ENCODE data around the gene PKD1L1.
"Not testable (repeated sequence)": the region's sequence is repeated elsewhere in the genome, so short reads cannot be mapped to it uniquely, and the experiment has no call there.

PKD1L1 gene

DNA sequence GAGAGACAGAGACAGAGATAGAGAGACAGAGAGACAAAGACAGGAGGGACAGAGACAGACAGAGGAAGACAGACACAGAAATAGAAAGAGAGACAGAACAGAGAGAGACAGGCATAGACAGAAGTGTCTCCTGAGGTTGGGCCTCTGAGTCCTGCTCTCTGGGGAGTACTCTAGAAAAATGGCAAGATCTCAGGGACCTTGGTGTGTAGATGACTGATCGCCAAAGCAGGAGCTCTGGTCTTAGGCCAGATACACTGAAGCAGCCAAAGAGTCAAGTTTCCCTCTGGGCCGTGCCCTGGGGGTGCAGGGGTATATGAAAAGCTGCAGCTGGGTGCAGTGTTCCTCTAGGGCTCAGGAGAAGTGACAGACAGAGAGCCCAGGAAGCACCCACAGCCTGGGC, 189.7 kb downstream of the PKD1L1 start:
- no peak for DNase-seq

DNA sequence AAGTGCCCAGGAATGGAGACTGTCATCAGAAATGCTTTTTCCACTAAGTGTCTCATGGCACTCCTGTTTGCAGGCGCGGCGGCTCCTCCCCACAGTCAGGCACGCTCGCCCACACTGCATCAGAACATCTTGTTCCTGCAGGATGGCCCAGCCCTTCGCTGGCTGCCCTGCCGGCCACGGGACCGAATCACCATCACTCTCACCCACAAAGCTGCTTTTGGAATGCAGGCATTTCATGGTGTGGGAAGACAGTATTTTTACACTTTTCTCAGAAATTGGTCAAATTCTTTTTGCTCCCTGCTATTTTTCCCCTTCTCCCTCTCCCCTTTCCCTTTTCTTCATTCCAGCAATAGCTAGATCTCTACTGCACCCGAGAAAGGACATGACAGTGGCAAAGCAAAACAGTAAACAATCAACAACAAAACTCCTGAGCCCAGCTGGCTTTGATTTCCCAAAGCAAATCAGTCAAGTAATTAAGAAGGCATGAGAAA, 190.3 kb downstream of the PKD1L1 start:
- no peak for DNase-seq

DNA sequence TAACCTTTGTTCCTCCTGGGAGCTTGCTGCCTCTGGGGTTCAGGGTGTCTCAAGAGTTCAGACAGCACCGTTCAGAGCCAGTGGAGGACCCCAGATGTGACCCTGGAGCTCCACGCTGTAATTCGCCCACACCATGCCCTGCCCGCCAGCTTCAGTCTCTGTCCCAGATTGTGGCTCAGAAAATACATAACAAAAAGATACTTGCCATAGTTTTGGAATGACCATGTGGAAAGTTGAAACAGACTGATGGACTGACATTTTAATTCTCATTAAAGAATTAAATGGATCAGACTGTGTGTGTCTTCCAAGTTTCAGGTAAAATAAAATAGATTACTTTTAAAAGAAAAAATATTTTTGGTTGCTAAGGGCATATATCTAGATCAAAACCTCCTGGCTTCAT, 191.6 kb downstream of the PKD1L1 start:
- DNase-seq = no peak

DNA sequence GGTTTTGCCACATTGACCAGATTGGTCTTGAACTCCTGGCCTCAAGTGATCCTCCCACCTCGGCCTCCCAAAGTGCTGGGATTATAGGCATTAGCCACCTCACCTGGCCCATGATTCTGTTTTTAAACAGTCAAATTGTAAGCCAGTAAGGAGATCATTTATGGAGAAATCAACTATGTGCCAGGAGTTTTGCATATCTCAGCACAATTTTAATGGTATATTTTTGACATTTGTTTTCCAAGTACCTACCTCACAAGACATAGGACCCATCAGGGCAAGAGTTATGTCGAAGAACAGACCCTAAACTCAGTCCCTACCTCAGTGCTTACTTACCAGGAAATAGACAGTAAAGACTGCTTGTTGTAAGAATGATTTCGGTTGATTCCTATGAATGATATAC, 193.0 kb downstream of the PKD1L1 start:
- DNase-seq = no peak

DNA sequence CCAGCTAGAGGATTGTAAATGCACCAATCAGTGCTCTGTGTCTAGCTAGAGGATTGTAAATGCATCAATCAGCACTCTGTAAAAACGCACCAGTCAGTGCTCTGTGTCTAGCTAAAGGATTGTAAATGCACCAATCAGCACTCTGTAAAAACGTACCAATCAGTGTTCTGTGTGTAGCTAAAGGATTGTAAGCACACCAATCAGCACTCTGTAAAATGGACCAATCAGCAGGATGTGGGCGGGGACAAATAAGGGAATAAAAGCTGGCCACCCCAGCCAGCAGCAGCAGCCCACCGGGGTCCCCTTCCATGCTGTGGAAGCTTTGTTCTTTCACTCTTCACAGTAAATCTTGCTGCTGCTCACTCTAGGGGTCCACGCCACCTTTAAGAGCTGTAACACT, 196.5 kb downstream of the PKD1L1 start:
- not testable (repeated sequence) for DNase-seq

DNA sequence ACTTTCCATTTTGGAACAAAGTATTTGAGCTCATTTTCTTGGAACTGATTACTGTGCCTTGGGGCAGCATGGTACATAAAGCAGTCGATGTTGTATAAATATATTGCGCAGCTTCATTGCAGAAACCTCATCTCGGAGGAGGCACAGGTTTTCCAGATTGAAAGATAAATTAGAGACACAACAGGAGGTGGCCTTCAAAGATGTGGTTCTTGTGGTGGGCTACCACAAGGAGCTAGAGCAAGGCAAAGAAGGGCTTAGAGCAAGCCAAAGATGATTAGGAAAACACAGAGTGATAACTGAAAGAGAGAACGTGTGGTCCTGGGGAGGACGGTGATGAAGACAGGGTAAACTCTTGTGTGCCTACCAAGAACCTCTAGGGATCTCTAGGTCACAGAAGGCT, 197.2 kb downstream of the PKD1L1 start:
- no peak for DNase-seq

DNA sequence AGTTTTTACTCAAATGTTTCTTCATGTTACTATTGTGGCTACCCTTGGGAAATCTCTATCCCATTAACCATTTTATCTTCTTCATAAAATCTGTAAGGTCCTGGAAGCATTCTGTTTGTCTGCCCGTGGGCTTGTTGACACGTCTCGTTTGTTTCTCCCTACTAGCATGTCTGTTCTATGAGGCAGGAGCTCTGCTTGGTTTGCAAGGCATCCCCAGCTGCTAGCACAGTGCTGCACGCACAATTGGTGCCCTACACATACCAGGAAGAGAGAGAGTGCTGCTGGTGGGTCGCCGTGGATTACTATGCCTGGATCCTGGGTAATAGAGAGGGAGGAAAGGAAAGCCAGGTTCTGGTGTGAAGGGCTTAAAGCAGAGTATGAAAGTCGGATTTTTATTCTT, 200.2 kb downstream of the PKD1L1 start:
- DNase-seq = no peak

DNA sequence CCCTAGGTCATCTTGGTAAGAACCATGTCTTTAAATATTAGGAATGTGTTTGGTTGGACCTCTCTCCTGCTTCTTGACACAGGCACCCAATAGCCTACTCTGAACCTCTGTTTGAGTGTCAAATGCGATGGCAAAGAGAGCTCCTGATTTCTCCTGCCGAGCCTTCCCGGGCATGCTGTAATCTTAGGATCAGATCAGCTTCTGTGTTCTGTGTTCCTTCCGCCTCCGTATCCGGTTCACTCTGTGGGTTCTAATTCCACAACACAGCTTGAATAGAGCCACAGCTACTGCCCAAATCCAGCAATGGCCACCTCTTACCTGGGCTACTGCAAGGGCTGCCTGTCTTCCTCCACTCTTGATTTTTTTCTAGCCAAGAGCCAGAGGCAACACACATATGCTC, 201.1 kb downstream of the PKD1L1 start:
- DNase-seq = no peak

DNA sequence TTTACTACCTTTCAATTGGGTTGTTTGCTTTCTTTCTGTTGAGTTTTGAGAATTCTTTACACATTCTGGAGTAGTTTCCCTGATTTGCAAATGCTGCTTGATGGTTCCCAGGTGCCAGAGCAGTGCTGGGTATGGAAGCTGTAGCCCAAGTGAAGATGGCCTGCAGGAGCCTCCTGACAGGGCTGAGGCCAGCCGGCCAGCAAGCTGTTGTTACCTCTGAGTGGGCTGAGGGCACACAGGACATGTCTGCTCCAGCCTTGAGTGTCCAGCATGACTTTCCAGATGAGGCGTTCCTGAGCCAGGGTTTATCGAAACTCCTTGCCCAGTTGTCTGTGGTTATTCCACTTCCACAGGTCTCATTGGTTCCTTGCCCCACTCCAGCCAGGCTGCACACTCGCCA, 201.8 kb downstream of the PKD1L1 start:
- DNase-seq = no peak

DNA sequence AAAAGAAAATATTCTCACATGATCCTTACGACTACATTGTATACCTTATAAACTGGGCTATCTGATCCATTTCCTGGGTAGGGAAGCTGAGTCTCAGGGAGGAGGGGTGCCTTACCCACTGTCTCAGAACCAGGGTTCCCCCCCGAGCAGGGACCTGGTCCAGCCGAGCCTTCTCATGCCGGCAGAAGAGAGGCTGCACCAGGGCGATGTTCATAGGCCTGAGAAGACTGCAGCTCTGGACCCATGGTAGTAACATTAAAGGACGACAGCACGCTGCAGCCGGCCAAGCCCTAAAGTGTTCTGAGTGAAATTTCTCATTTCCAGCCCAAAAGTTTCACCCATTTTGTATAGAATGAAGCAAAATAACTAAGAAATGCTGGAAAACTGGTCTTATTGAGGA, 203.4 kb downstream of the PKD1L1 start:
- DNase-seq = no peak

DNA sequence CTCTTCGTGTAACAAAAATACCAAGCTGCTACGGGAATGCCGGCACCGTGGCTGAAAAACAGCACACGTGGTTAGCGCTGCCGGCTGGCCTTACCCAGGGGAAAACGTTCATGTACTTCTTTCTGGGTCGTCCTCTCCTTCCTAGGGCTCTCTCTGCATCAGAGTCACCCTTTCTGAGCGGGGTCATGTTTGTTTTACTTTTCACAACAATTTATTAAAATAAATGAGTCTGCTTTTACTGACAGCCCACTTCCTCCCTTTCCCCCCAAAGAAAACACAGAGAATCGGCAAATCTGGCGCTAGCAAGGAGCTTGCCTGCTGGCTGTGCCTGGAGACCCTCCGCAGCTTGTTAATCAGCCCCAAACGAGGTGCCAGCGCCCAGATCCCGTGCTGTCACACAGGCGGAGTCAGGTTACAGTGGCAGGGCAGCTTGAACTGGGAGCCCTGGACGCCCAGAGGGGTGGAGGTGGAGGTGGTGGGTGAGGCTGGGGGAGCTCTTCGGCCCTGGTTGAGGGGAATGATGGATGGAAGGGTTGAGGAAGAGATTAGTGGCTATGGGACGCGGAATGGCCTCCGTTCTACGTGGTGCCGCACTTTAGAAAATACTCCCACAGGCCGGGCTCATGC, 204.2 kb downstream of the PKD1L1 start:
- DNase-seq = no peak

DNA sequence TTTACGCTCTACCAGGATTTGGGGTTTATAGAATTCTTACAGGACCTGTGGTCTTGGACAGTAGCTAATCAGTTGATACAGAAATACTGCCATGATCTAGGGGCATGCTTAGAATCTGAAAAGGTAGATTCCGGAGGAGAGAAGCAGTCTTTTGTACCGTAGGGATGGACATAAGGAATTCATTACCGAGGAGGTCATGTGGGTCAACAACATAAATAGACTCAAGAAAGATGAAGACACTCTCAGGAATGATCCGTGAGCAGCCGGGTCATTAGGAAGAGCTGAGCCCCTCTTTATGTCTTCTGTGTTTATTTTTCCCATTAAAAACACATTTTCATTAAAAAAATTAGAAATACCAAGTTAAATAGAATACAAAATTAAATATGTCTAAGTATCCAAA, 206.3 kb downstream of the PKD1L1 start:
- no peak for DNase-seq

DNA sequence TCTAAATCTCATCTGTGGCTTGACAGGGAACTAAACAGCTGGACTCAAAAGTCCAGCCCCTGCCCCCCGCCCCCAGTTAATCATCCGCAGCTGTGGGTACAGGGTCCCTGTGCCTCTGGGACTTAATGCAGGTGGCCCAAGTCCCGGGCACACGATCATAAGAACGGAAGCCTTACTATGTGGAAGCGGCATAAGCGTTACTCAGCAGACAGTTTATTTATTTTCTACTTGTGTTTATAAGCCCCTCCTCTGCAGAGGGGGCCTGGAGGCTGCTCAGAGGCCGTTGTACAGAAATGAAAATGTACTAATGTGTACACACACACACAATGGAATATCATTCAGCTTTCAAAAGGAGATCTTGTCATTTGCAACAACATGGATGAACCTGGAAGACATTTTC, 208.4 kb downstream of the PKD1L1 start:
- DNase-seq = no peak

DNA sequence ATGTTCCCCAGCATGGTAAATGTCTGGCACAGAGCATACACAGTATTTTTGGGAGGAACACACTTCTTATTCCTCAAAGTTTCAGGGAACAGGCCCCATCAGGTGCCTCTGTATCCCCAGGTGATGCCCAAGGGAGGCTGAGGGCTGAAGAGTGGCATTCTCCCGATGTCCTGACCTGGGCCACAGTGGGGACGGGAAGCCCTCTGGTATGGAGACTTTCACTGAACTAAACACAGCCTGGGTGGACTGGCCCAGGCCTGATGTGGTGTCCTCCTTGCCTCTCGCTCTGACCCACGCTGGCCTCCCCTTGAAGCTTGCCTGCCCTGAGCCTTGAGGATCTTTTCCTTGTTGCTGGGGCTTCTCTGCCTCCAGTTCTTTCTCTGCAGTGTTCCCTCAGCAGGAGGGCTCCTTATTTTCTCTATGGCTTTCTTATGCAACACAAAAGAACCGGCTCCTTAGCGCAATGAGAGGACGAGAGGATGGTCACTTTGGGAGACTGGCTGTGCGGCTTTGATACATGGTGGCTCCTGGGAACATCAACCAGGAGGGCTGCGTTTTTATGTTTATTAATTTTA, 208.9 kb downstream of the PKD1L1 start:
- no peak for DNase-seq

DNA sequence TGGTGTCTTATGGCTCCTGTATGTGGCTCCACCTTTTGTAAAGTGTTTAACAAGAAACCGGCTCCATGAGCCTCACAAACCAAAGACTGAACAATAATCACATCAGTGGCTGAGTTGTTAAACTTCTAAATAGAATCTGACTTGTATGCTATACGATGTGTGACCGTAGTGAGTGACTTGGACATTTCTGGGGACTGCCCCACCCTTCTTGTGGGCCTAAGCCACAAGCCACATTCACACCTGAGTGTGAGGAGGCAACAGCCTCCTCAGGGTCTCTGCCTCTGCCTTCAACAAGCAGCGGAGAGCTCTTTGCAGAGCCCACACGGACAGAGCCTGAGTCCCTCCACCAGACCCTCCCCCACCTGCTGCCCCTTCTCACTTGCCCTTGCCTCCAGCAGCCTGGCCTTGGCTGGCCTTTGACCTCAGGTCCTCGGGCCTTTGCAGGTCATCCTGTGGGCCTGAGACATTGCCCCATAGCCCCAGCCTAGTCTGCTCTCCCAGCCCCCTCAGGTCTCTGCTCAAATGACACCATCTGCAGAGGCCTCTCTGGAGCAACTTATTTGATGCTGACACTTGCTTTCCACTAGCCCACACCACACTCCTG, 209.6 kb downstream of the PKD1L1 start:
- no peak for DNase-seq

DNA sequence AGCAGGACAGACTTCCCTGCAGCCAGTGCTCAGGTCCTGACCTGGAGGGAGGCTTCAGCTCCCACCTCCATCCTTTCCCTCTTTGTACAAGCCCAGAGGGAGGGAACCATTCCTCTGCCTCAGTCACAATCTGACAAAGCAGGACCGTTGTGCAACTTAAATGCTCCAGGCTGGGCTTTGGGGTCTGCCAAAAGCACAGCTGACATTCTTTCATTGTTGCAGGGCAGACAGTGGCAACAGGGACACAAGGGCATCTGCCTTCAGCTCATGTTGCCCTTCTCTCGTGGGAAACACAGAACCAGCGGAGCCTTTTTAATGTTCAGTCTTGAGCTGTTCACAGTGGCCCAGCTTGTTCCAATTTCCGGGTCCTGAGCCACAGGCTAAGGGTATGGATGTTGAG, 210.7 kb downstream of the PKD1L1 start:
- DNase-seq = no peak

DNA sequence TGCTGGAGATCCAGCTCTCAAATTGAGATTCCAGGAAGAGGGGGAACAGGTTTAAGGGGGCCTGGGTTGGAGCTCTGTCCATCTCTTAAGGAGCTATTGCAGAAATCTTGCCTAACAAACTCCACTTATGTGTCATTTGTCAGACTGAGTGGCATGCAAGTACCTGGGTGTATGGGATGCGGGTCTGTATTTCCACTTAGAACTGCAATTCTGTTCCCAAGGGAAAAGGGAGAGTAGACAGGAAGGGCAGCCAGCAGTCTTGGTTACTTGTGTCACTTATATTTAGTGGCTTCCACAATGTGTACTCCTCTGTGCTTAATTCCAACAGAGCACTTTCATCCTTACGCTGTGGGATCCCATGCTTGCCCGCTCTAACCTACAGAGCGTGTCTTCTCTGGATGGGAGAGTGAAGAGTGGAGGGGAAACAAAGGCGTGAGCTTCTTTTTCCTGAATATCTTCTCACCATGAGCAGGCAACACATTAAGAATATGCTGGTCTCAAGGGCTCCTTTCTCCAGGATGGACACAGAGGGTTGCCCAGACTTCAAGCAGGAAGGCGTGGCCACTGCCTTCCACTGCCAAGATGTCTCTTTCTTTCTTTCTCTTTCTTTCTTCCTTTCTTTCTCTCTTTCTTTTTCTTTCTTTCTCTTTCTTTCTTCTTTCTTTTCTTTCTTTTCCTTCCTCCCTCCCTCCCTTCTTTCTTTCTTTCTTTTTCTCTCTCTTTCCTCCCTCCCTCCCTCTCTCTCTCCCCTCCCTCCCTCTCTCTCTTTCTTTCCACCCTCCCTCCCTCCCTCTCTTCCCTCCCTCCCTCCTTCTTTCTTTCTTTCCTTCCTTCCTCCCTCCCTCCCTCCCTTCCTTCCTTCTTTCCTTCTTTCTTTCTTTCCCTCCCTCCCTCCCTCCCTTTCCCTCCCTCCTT, 212.6 kb downstream of the PKD1L1 start:
- DNase-seq = no peak

DNA sequence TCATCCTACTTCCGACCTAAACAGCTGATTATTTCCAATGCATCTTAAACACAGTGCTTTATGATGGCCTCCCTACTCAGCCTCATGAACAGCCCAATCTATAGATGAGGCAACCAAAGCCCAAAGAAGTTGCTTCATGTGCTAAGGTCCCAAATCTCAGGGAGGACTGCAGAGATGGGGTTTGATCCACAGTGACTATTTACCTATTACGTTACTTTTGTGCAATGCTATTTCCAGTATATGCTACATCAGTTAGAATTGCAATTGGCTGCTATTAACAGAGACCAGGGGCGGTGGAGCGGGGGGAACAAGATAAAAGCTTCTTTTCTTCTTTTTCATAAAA, 213.3 kb downstream of the PKD1L1 start:
- no peak for DNase-seq

DNA sequence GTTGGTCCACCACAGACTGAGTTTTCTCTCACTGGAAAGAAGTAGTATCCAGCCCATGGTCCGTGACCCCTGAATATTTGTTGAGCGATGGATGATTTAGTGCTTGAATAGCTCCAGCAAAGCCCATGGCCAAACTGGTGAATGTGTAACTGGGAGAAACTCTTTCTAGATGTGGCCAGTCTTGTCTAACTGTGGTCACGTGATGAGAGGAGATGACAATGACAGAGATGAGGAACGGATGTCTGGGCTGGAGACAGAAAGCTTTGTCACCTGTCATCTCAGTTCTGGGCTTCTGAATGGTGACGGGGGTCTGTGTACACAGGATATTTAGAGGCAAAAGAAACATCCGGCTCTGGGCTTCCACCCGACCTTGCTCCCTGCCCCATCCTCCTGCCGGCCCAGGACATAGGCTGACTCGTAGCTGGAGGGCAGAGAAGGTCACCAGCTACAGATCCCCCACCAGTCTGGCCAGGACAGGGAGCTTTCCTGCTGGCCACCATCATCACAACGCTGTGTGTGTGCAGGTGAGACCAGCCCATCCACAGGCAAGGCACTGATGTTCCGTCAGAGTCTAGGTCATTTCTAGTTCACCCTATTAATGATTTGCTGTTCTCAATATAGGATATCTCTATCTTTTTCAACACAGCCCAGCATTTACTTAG, 213.8 kb downstream of the PKD1L1 start:
- no peak for DNase-seq

DNA sequence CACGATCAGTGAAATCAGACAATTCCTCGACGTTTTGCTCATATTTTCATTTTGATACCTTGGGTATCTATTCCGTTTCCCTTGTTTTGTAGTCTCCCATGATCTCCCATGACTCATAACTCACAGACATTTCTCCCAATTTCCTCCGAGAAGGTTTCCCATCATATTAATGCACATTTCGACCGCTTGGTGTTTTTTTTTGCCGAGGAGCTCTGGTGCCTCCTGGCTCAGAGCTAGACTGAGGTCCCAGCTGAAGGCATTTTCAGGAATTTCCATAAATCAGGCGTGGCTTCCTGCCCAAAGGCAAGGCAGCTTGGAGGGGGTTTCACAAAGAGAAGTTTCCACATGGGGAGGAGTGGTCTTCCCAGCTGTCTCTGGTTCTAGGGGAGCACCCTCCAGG, 218.1 kb downstream of the PKD1L1 start:
- no peak for DNase-seq

DNA sequence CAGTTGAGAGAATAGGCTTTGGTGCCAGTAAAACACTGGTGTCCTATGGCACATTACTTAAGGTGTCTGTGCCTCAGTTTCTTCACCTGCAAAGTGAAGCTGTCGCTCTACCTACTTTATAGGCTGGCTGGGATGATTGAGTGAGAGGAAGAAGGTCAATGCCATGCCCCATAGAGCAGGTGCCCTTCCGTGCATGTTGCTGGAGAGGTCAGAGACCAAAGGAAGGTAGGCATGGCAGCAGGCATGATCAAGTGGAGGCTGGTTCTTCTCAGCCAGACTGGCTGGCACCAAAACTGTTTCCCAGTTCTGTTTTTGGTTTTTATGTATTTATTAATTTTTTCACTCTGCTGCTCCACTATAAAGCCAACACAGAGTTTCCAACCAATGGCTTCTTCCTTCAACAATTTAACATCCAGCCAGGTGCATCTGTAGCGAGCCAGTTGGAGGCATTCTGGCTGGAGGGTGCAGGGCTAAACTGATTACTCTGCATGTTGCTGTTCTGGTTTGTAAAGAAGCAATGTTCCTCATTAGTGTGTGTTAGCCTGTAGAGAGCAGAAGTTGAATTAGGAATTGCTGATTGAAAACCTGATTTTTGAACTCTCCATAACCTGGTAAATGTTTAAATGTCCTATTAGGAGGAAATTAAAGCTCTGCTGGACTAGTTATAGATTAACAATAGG, 222.1 kb downstream of the PKD1L1 start:
- DNase-seq = no peak

DNA sequence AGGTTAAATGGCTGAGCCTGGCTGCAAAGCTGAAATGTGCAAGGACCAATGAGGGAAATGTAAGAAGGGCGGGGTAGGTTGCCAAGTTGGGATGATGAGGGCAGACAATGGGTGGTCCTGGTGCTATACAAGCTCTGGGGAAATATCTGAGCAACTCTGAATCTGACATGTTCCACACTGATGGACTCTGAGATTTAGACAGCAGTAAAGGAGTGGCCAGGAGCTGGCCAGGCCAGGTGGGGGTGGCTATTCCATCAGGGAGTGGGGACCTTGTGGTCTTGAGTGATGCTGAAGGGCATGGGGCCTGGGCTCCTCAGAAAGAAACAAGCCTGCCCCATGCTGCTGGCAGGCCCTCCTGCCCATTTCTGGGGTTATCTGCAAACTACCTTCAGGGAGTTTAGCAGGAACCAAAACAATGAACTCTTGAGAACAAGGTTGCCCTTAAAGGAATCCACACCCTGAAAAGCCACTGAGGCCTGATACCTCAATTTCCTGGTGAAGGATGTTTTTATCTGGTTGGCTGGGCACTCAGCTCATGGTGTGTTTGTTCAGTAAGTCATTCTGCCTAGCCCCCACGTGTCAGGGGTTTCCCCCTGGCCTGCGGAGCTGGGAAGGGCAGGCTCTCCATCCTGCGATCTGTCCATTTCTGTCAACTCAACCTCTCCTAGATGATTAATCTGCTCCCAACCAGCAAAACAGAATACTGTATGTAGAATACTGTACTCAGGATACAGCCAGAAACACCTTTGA, 223.1 kb downstream of the PKD1L1 start:
- no peak for DNase-seq

Data from NCI-H82 (cell line).